GM13977 (cell line): ENCODE results near the gene HIGD2A.

Experiments
- DNase-seq: peaks from one replicate; pipeline ENCODE4 v3.0.0; 2012; ENCODE audit warnings: low spot score
- in situ Hi-C: fragments of 300-500 bp; cut with MboI; formaldehyde crosslinking; loops from one replicate; pipeline ENCODE4 v1.12.0; 2022; ENCODE audit warnings: low sequenced_read_pairs, low pct_unique_long_range_greater_than_20kb, mixed read lengths, inconsistent platforms; ENCODE audit not compliant: unreplicated experiment
- TF ChIP-seq, protein P1 (sequence below): IDR thresholded peaks from 2 replicates; pipeline ENCODE4 v1.5.1; 2012; ENCODE audit warnings: mild to moderate bottlenecking, control low read depth; ENCODE audit not compliant: insufficient read depth; ENCODE audit errors: extremely low read depth, missing control alignments

Gene HIGD2A

DNA sequence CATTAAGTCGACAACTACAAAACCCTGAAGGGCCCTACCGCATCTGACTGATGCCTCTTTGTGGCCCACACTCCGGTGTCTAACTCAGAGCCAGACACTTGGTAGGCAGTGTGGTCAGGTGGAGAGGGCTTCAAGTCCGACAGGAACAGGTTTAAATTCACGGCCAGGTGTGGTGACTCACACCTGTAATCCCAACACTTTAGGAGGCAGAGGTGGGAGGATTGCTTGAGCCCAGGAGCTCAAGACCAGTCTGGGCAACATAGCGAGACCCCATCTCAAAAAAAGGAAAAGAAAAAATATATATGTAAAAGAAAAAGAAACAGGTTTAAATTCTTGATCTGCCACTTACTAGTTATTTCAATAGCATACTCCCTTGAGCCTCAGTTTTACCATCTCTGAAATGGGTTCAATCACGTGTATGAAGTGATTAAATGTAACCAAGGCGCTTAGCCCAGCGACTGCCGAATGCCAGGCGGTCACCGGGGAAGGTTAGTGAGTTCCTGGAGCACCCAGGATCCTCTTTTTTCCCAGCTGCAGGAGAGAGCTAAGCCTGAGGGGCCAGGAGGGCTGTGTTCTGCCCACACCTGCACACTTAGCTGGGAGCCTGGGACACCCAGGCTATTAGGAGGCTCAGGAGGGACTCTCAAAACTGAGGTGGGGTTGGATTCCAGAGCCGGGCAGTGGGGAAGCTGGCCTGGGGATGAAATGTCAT is 26.8 kb downstream of the HIGD2A start:
- TF ChIP-seq, protein P1, sequence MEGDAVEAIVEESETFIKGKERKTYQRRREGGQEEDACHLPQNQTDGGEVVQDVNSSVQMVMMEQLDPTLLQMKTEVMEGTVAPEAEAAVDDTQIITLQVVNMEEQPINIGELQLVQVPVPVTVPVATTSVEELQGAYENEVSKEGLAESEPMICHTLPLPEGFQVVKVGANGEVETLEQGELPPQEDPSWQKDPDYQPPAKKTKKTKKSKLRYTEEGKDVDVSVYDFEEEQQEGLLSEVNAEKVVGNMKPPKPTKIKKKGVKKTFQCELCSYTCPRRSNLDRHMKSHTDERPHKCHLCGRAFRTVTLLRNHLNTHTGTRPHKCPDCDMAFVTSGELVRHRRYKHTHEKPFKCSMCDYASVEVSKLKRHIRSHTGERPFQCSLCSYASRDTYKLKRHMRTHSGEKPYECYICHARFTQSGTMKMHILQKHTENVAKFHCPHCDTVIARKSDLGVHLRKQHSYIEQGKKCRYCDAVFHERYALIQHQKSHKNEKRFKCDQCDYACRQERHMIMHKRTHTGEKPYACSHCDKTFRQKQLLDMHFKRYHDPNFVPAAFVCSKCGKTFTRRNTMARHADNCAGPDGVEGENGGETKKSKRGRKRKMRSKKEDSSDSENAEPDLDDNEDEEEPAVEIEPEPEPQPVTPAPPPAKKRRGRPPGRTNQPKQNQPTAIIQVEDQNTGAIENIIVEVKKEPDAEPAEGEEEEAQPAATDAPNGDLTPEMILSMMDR, result no peak
- in situ Hi-C loops, result no loop called here

DNA sequence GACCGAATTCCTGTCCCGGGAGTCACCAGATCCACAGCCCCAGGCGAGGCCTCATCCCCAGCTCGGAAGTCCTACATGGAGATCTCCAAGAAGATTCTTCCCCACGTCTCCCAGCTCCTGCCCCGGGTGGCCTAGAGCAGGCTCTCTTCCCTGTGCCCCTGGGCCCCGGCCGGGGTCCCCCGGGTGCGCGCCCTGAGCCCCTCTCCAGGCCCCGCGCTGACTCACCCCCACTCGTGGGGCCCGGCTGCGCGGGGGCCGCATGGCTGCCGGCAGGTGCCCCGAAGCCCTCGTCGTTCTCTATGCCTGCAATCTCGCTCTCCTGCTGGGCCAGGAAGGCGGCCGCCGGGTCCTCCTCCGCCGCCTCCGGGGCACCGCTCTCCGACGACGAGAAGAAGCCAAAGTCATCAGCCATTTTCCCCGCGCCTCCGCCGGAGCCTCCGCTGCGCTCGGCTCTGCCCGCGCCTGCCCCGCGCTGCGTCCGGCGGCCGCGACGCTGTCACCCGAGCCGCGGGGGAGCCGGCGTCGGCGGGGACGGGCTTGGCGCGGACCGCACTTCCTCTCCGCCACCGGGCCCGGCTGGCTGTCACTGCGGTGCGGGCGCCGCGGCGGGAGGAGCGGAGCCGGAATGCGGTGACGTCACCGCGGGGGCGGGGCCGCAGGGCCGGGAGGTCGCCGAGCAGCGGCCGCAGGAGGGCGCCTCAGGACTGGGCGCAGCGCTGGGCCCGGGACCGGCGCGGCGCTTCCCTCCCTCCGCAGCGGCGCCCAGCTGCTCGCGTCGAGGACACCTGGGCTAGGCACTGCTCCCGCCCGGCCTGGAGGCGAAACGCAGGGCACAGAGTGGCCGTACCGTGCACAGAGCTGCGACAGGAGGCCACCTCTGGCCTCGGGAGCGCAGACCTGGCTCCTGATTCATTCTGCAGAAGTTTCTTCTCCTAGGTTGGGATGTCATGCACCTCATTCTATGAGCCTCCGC is 27.7 kb downstream of the HIGD2A start, which contains the start of gene CLTB:
Gene CLTB, minus strand, starts transcription at position 588 of the 973 bp plus-strand sequence. Its CDS starts 176 bp downstream, at position 412.
- peak; percentile 96 for DNase-seq
- in situ Hi-C loops, result no loop called here
- TF ChIP-seq, protein P1, result peak; percentile 94

More for the DNA sequence above, 26.8 kb downstream of the HIGD2A start:
- peak; percentile 47 for DNase-seq

DNA sequence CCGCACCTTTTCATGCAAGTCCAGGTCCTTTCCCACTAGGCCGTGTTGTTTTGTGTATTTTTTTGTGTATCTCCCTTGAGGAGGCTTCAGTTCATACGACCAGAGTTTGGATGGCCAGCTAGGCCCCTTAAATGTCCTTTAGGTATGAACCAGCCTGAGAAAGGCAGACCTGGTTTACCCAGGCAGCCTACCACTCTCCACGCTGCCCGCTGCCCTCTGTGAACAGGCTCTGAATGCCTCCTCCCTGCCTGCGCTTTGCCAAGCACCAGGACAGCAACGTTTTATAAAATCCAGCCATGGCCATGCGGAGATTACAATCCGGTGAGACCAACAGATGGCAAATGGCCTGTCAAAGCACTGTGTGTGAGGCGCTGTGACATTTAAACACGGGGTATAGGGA is 28.4 kb downstream of the HIGD2A start:
- no peak for DNase-seq
- TF ChIP-seq, protein P1, result no peak
- in situ Hi-C loops, result no loop called here

DNA sequence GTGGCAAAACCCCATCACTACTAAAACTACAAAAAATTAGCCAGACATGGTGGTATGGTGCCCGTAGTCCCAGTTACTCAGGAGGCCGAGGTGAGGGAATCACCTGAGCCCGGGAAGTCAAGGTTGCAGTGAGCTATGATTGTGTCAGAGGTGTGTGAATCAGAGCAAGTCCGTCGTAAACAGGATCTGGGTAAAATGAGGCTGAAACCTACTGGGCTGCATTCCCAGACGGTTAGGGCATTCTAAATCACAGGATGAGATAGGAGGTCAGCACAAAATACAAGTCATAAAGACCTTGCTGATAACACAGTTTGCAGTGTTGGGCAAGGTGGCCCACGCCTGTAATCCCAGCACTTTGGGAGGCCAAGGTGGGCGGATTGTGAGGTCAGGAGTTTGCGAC is 29.7 kb downstream of the HIGD2A start:
- in situ Hi-C loops, result no loop called here
- TF ChIP-seq, protein P1, result no peak
- DNase-seq, result no peak

DNA sequence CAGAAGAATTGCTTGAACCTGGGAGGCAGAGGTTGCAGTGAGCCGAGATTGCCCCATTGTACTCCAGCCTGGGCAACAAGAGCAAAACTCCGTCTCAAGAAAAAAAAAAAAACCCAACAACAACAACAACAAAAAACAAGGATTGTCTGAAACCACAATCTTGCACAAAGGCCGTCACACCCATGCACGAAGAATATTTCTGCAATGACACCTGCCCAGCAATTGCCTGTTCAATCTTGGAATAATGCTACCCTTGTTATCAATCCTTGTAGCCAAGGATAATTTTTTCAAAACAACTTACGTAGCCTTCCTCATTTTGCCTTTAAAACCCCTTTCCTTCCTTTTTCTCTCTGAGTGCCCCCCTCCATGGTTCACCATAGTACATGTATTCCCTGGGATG is 31.5 kb downstream of the HIGD2A start:
- in situ Hi-C loops, result no loop called here
- TF ChIP-seq, protein P1, result no peak
- no peak for DNase-seq

DNA sequence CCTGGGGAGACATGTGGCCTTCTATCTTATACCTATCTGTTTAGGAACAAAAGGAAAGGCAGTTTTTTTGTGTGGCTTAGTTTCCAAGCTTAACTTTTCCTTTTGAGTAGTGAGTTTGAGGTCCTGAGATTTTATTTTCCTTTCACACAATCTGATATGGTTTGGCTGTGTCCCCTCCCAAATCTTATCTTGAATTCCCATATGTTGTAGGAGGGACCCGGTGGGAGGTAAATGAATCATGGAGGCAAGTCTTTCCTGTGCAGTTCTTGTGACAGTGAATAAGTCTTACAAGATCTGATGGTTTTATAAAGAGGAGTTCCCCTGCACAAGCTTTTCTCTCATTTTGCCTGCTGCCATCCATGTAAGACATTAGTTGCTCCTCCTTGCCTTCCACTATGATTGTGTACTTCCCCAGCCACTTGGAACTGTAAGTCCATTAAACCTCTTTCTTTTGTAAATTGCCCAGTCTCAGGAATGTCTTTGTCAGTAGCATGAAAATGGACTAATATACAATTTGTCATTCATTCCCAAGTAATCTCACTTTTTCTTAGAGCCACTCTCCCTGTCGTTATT is 32.5 kb downstream of the HIGD2A start:
- TF ChIP-seq, protein P1, result no peak
- no peak for DNase-seq
- in situ Hi-C loops, result no loop called here
